Prostate gland (tissue), 2 donors: Measurements from ENCODE around the gene DKC1. TPM values are rescaled to one million over a fixed set of nuclear protein-coding genes. Genes with fewer than 3 reads are reported as not detected.

Experiments
- DNase-seq: peaks from one replicate; pipeline ENCODE4 v3.0.0-alpha.2; 2019; ENCODE audit warnings: low spot score
- H3K27ac ChIP-seq, 2 donors: fragments of 200-600 bp; sonication (generic); 2 replicates each; pipeline ENCODE4 v1.5.1; 2017 to 2019
- H3K27me3 ChIP-seq: fragments of 200-600 bp; sonication (generic); replicated peaks from 2 replicates; pipeline ENCODE4 v1.5.1; 2019; ENCODE audit not compliant: insufficient read depth
- H3K36me3 ChIP-seq, 2 donors: fragments of 200-600 bp; sonication (generic); 1 replicate in 1 of 2; 2 replicates in 1 of 2; pipeline versions ENCODE4 v1.5.1 to v1.8.1; 2017 to 2019
- H3K4me1 ChIP-seq: fragments of 200-600 bp; sonication (generic); replicated peaks from 2 replicates; pipeline ENCODE4 v1.5.1; 2019
- H3K4me3 ChIP-seq, 2 donors: fragments of 200-600 bp; sonication (generic); 2 replicates each; pipeline ENCODE4 v1.5.1; 2017 to 2019
- H3K9me3 ChIP-seq: fragments of 200-600 bp; sonication (generic); 2 replicates; pipeline ENCODE4 v1.5.1; 2017
- POLR2A ChIP-seq: fragments of 450-650 bp; IDR thresholded peaks from one replicate; pipeline ENCODE4 v1.6.1; 2016; ENCODE audit warnings: antibody characterized with exemption, mild to moderate bottlenecking
- POLR2AphosphoS5 ChIP-seq: sonication (generic); formaldehyde crosslinking; IDR thresholded peaks from one replicate; pipeline ENCODE4 v1.6.1; 2017; ENCODE audit warnings: antibody characterized with exemption
- WGBS: methylation state at CpG from one replicate; pipeline ENCODE4 v1.1.5; 2018; 5-methylcytosine and 5-hydroxymethylcytosine counted together
- intact Hi-C: fragments of 100-400 bp; cut with DNase I; formaldehyde crosslinking; loops from one replicate; pipeline ENCODE4 v1.14.2; 2022
- total RNA-seq, 2 donors: library from RNA; depleted of rRNA; stranded (reverse); fragments of >200 nt; gene quantifications; one replicate each; pipeline ENCODE4 v1.1.0, GENCODE V29; 2016
- TF ChIP-seq, protein P1 (sequence below), 4 experiments: fragments of 200-600 bp in 2 of 4; fragments of 450-650 bp in 2 of 4; sonication (generic) in 2 of 4; IDR thresholded peaks; 1 replicate in 3 of 4; 2 replicates in 1 of 4; pipeline ENCODE4 v1.5.1; 2016 to 2019; ENCODE audit warnings: antibody characterized with exemption in 4 of 4, mild to moderate bottlenecking in 2 of 4, moderate library complexity in 2 of 4

The DKC1 gene
- total RNA-seq, 2 donors from 2014 or later: 22.6 to 58.2 TPM

DNA sequence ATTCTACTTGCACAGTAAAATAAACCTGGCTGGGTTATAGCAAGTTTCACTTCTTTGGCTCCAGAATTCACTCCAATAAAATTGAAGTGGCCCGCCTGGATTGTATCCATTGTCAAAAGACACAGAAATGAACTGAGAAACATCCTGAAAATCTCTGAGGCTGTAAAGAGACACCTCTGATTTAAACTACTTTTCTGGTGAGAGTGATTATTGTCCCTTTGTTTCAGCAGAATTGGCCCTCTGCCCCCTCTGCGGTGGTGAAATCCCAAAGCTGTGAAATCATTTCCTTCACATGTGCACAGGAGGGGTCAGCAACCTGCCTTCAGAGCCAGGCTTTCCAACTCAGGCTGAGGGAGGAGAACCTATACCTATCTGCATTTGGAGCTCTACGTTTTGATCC, 34.8 kb upstream of the DKC1 start:
- Histone ChIP-seq H3K36me3 (no peaks in the 10 kb centered on the region), H3K4me1 (no peaks in the 10 kb centered on the region), H3K27ac (no peak overlapping the region), H3K4me3 (no peak overlapping the region), H3K27me3 (no peaks in the 10 kb centered on the region), H3K9me3 (no peaks in the 10 kb centered on the region)
- intact Hi-C loops: no loop called here
- WGBS: 7% methylated on average over 3 of the region's 3 CpGs
- no peak for DNase-seq
- no peak for TF ChIP-seq POLR2AphosphoS5
- no peak for TF ChIP-seq POLR2A
- TF ChIP-seq, protein P1, sequence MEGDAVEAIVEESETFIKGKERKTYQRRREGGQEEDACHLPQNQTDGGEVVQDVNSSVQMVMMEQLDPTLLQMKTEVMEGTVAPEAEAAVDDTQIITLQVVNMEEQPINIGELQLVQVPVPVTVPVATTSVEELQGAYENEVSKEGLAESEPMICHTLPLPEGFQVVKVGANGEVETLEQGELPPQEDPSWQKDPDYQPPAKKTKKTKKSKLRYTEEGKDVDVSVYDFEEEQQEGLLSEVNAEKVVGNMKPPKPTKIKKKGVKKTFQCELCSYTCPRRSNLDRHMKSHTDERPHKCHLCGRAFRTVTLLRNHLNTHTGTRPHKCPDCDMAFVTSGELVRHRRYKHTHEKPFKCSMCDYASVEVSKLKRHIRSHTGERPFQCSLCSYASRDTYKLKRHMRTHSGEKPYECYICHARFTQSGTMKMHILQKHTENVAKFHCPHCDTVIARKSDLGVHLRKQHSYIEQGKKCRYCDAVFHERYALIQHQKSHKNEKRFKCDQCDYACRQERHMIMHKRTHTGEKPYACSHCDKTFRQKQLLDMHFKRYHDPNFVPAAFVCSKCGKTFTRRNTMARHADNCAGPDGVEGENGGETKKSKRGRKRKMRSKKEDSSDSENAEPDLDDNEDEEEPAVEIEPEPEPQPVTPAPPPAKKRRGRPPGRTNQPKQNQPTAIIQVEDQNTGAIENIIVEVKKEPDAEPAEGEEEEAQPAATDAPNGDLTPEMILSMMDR (IDR thresholded peaks at IDR 0.05): no peak

DNA sequence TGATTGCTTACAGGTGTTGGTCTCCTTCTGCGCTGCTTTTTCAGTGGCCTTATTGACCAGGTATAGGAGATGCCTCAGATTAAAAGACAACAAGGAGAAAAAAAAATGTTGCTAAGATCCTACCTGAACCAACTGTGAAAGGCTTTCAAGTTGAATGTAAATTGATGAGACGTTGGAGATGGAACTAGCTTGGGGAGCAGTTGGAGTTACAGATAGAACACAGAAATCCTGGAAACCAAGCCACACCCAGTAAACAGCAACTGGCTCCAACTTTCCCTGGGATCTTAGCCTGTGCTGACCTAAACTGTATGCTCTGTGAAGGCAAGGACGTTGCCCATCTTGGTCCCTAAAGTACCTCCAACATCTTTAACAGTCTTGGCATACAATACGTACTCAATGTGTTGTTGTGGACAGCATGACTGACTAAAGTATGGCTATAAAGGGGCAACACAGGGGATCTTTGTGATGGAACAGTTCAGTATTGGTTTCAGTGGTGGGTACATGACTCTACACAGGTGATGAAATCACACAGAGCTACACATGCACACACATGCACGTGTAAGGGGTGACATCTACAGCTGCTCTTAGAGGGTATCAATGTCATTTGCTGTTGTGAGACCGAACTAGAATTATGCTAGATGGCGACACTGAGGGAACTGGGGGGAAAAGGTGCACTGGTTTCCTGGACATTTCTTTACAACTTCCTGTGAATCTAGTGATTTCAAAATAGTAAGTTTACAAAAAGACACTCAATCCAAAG, 34.1 kb upstream of the DKC1 start:
- intact Hi-C loops: no loop called here
- Histone ChIP-seq H3K27me3 (no peaks in the 10 kb centered on the region), H3K36me3 (no peaks in the 10 kb centered on the region), H3K27ac (no peak overlapping the region), H3K4me3 (no peak overlapping the region), H3K9me3 (no peaks in the 10 kb centered on the region), H3K4me1 (no peaks in the 10 kb centered on the region)
- TF ChIP-seq POLR2AphosphoS5 (no peak), POLR2A (no peak)
- TF ChIP-seq, protein P1 (IDR thresholded peaks at IDR 0.05): no peak
- 75% methylated on average over 7 of the region's 7 CpGs for WGBS
- DNase-seq: no peak

GRCh38 chrX:154729439-154729838, 33.2 kb upstream of the DKC1 start:
- H3K4me1 ChIP-seq: no peaks in the 10 kb centered on the region
- intact Hi-C loops: no loop called here
- H3K27ac ChIP-seq: no peak overlapping the region
- WGBS: 77% methylated on average over 3 of the region's 3 CpGs
- no peak for DNase-seq
- H3K9me3 ChIP-seq: no peaks in the 10 kb centered on the region
- TF ChIP-seq POLR2AphosphoS5 (no peak), POLR2A (no peak)
- TF ChIP-seq, protein P1 (IDR thresholded peaks at IDR 0.05): no peak
- H3K36me3 ChIP-seq: no peaks in the 10 kb centered on the region
- H3K27me3 ChIP-seq: no peaks in the 10 kb centered on the region
- no peak overlapping the region for H3K4me3 ChIP-seq

DNA sequence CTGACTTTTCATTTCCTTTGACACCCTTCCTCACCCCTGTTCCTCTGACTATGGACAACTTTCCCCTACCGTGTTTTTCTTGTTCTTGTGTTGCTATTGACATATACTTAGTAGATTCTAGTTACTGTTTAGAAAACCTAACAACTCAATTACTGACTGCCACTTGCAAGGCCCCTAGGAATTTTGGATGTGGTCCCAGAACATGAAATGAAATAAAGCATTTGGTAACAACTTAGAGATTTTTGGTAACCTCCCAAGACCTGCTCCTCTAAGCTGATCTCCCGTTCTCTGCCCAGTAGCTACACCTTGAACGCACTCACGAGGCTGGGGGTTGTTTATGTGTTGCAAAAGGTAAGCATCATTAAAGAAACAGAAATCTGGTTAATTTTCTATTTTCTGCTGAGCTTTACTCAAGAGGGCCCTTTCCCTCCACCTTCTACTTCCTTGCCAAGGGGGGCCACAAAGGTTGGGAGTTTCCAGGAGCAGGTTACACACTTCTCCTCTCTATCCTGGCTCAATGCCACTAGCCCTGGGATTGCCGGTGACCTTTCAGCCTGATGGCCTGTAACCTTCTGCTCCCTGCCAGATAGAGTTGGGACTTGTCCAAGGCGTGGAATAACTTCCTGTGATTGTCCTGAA, 32.3 kb upstream of the DKC1 start:
- Histone ChIP-seq H3K4me3 (no peak overlapping the region), H3K9me3 (no peaks in the 10 kb centered on the region), H3K4me1 (no peaks in the 10 kb centered on the region), H3K36me3 (no peaks in the 10 kb centered on the region), H3K27me3 (no peaks in the 10 kb centered on the region), H3K27ac (no peak overlapping the region)
- intact Hi-C loops: no loop called here
- 32% methylated on average over 6 of the region's 6 CpGs for WGBS
- TF ChIP-seq POLR2A (no peak), POLR2AphosphoS5 (no peak)
- TF ChIP-seq, protein P1 (IDR thresholded peaks at IDR 0.05): no peak
- no peak for DNase-seq

- no peaks in the 10 kb centered on the region for H3K4me1 ChIP-seq
- no peaks in the 10 kb centered on the region for H3K9me3 ChIP-seq
- H3K27ac ChIP-seq: no peak overlapping the region
- TF ChIP-seq POLR2A (no peak), POLR2AphosphoS5 (no peak)
- TF ChIP-seq, protein P1 (IDR thresholded peaks at IDR 0.05): no peak
- intact Hi-C loops: no loop called here
- DNase-seq: no peak
- WGBS: 93% methylated on average over 5 of the region's 5 CpGs
- H3K36me3 ChIP-seq: no peaks in the 10 kb centered on the region
- H3K27me3 ChIP-seq: no peaks in the 10 kb centered on the region
- H3K4me3 ChIP-seq: no peak overlapping the region
These were observed 31.5 kb upstream of the DKC1 start for GRCh38 chrX:154731184-154731583.
